Measurements from ENCODE around the gene SEMA4D.

The SEMA4D gene

DNA sequence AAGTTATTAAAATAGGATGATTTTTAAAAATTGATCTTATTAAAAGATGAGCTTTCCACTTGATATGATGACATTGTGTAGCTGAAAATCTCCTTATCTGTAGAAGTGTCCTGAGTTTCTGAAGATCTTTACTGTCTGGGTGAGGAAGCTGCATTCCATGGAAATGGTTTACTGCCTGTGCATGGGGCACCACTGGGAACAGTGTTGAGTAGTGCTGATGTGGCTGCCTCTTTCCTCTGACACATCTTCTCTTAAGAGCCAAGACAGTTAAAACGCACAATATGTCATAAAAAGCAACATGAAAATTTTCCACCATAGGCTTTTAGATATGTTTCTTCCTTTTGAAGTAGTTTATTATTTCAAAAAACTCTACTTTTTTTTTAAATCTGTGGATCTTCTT, 155.0 kb downstream of the SEMA4D start:
- DNase-seq = no peak
- Histone ChIP-seq H3K4me2 (ENCODE audit: insufficient read depth, low read length) (no peak overlapping the region), H3K36me3 (ENCODE audit: insufficient read depth, low read length) (peaks cover 92% of the 10 kb centered on the region), H3K27me3 (ENCODE audit: insufficient read depth, low read length, poor library complexity) (no peaks in the 10 kb centered on the region), H3K27ac (ENCODE audit: low read length) (no peak overlapping the region), H3K9ac (ENCODE audit: low read depth, low read length) (no peak overlapping the region), H3K79me2 (ENCODE audit: insufficient read depth, low read length) (peaks cover 6% of the 10 kb centered on the region; the same call in 1 of the 2 replicates), H3K4me1 (ENCODE audit: insufficient read depth, low read length) (no peaks in the 10 kb centered on the region), H2AFZ (ENCODE audit: low read depth, low read length) (no peak overlapping the region), H3K9me3 (ENCODE audit: insufficient read depth, low read length, severe bottlenecking) (no peaks in the 10 kb centered on the region), H3K4me3 (ENCODE audit: low read depth in 1 of 2, low read length in 2 of 2) (no peak overlapping the region), H4K20me1 (ENCODE audit: insufficient read depth, low read length) (peaks cover 5% of the 10 kb centered on the region; the same call in 1 of the 2 replicates)
- ATAC-seq (ENCODE audit: insufficient read depth, low read depth) = no peak
- TF ChIP-seq EZH2 (IDR thresholded peaks at IDR 0.05; ENCODE audit: borderline replicate concordance, low read depth, low read length, severe bottlenecking) = no peak
- TF ChIP-seq, protein P1, sequence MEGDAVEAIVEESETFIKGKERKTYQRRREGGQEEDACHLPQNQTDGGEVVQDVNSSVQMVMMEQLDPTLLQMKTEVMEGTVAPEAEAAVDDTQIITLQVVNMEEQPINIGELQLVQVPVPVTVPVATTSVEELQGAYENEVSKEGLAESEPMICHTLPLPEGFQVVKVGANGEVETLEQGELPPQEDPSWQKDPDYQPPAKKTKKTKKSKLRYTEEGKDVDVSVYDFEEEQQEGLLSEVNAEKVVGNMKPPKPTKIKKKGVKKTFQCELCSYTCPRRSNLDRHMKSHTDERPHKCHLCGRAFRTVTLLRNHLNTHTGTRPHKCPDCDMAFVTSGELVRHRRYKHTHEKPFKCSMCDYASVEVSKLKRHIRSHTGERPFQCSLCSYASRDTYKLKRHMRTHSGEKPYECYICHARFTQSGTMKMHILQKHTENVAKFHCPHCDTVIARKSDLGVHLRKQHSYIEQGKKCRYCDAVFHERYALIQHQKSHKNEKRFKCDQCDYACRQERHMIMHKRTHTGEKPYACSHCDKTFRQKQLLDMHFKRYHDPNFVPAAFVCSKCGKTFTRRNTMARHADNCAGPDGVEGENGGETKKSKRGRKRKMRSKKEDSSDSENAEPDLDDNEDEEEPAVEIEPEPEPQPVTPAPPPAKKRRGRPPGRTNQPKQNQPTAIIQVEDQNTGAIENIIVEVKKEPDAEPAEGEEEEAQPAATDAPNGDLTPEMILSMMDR (IDR thresholded peaks at IDR 0.05; ENCODE audit: borderline replicate concordance, extremely low read depth, low read length, poor library complexity, severe bottlenecking) = no peak

DNA sequence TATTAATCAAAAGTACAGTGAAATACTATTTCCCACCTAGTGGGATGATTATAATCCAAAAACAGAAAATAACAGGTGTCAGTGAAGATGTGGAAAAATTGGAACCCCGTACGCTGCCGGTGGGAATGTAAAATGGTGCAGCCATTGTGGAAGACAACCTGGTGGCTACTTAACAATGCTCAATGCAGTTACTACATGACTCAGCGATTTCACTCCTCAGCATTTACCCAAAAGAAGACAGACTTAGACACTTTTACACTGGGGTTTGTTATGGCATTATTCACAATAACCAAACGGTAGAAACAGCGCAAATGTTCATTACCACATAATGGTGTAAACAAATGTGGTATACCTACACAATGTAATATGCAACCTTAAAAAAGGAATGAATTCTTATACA, 155.7 kb downstream of the SEMA4D start:
- H3K27me3 ChIP-seq (ENCODE audit: insufficient read depth, low read length, poor library complexity) = no peaks in the 10 kb centered on the region
- H3K4me3 ChIP-seq (ENCODE audit: low read depth in 1 of 2, low read length in 2 of 2) = no peak overlapping the region
- H3K4me1 ChIP-seq (ENCODE audit: insufficient read depth, low read length) = no peaks in the 10 kb centered on the region
- no peak for DNase-seq
- no peak for ATAC-seq (ENCODE audit: insufficient read depth, low read depth)
- H3K36me3 ChIP-seq (ENCODE audit: insufficient read depth, low read length) = peaks cover 93% of the 10 kb centered on the region
- H3K79me2 ChIP-seq (ENCODE audit: insufficient read depth, low read length) = peaks cover 6% of the 10 kb centered on the region; the same call in 1 of the 2 replicates
- TF ChIP-seq, protein P1 (IDR thresholded peaks at IDR 0.05; ENCODE audit: borderline replicate concordance, extremely low read depth, low read length, poor library complexity, severe bottlenecking) = no peak
- TF ChIP-seq EZH2 (IDR thresholded peaks at IDR 0.05; ENCODE audit: borderline replicate concordance, low read depth, low read length, severe bottlenecking) = no peak
- peaks cover 5% of the 10 kb centered on the region; the same call in 1 of the 2 replicates for H4K20me1 ChIP-seq (ENCODE audit: insufficient read depth, low read length)
- H3K4me2 ChIP-seq (ENCODE audit: insufficient read depth, low read length) = no peak overlapping the region
- H3K9me3 ChIP-seq (ENCODE audit: insufficient read depth, low read length, severe bottlenecking) = no peaks in the 10 kb centered on the region
- H3K27ac ChIP-seq (ENCODE audit: low read length) = no peak overlapping the region
- no peak overlapping the region for H2AFZ ChIP-seq (ENCODE audit: low read depth, low read length)
- no peak overlapping the region for H3K9ac ChIP-seq (ENCODE audit: low read depth, low read length)

DNA sequence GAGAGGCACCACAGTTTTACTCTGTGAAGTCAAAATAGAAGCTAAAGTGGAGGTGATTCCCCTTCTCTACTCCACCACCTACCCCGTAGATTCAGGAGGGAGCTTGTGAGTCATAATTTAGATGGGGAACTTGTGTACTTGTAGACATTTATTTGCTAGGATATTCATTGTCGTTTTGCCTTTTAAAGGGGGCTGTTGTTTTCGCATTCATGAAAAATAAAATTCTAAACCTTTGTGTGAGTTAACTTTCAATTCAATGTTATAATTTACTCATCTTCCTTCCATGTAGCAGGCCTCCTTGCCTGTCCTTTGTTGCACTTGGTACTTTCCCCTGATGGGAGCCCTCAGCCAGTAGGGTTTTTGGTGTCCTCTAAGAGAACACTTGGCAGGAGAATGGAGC, 157.6 kb downstream of the SEMA4D start:
- Histone ChIP-seq H3K4me2 (ENCODE audit: insufficient read depth, low read length) (no peak overlapping the region), H2AFZ (ENCODE audit: low read depth, low read length) (no peak overlapping the region), H3K9me3 (ENCODE audit: insufficient read depth, low read length, severe bottlenecking) (no peaks in the 10 kb centered on the region), H3K4me3 (ENCODE audit: low read depth in 1 of 2, low read length in 2 of 2) (no peak overlapping the region), H4K20me1 (ENCODE audit: insufficient read depth, low read length) (peaks cover 2% of the 10 kb centered on the region; the same call in 1 of the 2 replicates), H3K79me2 (ENCODE audit: insufficient read depth, low read length) (peaks cover 5% of the 10 kb centered on the region; the same call in 1 of the 2 replicates), H3K36me3 (ENCODE audit: insufficient read depth, low read length) (peaks cover 90% of the 10 kb centered on the region), H3K27me3 (ENCODE audit: insufficient read depth, low read length, poor library complexity) (no peaks in the 10 kb centered on the region), H3K4me1 (ENCODE audit: insufficient read depth, low read length) (no peaks in the 10 kb centered on the region), H3K9ac (ENCODE audit: low read depth, low read length) (no peak overlapping the region), H3K27ac (ENCODE audit: low read length) (no peak overlapping the region)
- no peak for ATAC-seq (ENCODE audit: insufficient read depth, low read depth)
- no peak for DNase-seq
- TF ChIP-seq, protein P1 (IDR thresholded peaks at IDR 0.05; ENCODE audit: borderline replicate concordance, extremely low read depth, low read length, poor library complexity, severe bottlenecking) = no peak
- TF ChIP-seq EZH2 (IDR thresholded peaks at IDR 0.05; ENCODE audit: borderline replicate concordance, low read depth, low read length, severe bottlenecking) = no peak

DNA sequence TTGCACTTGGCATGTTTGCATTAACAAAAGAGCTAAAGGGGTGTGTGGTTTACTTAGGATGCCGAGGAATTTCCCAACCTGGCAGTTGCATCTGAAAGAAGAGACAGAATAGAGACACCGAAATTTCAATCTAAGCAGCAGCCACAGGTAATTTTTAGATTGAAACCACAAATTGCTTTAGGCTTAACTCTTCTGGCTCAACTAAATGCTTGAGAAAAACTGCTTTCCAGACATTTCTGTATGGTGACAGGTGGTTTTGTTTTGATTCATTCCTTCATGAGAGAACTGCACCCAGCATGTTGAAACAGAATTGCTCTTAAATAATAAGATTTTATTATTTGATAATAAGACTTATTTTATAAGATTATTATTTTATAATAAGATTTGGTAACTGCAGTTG, 158.1 kb downstream of the SEMA4D start:
- no peak overlapping the region for H3K27ac ChIP-seq (ENCODE audit: low read length)
- H3K9ac ChIP-seq (ENCODE audit: low read depth, low read length) = no peak overlapping the region
- no peak overlapping the region for H2AFZ ChIP-seq (ENCODE audit: low read depth, low read length)
- H4K20me1 ChIP-seq (ENCODE audit: insufficient read depth, low read length) = no peaks in the 10 kb centered on the region
- no peaks in the 10 kb centered on the region for H3K4me1 ChIP-seq (ENCODE audit: insufficient read depth, low read length)
- no peaks in the 10 kb centered on the region for H3K27me3 ChIP-seq (ENCODE audit: insufficient read depth, low read length, poor library complexity)
- no peak overlapping the region for H3K4me3 ChIP-seq (ENCODE audit: low read depth in 1 of 2, low read length in 2 of 2)
- TF ChIP-seq, protein P1 (IDR thresholded peaks at IDR 0.05; ENCODE audit: borderline replicate concordance, extremely low read depth, low read length, poor library complexity, severe bottlenecking) = no peak
- TF ChIP-seq EZH2 (IDR thresholded peaks at IDR 0.05; ENCODE audit: borderline replicate concordance, low read depth, low read length, severe bottlenecking) = no peak
- H3K4me2 ChIP-seq (ENCODE audit: insufficient read depth, low read length) = no peak overlapping the region
- ATAC-seq (ENCODE audit: insufficient read depth, low read depth) = no peak
- no peaks in the 10 kb centered on the region for H3K9me3 ChIP-seq (ENCODE audit: insufficient read depth, low read length, severe bottlenecking)
- no peak for DNase-seq
- H3K79me2 ChIP-seq (ENCODE audit: insufficient read depth, low read length) = no peaks in the 10 kb centered on the region; the same call in 1 of the 2 replicates
- H3K36me3 ChIP-seq (ENCODE audit: insufficient read depth, low read length) = peaks cover 89% of the 10 kb centered on the region
